KBM-7 (cell line): ENCODE data around the gene PDZRN3.

Experiments used
- DNase-seq: peaks from one replicate; pipeline ENCODE4 v3.0.0-alpha.2; 2015
- in situ Hi-C: fragments of 300-500 bp; cut with MboI; formaldehyde crosslinking; loops from 2 replicates; pipeline ENCODE4 v1.14.3; 2020; ENCODE audit warnings: low sequenced_read_pairs, low pct_unique_long_range_greater_than_20kb, mixed read lengths

The PDZRN3 gene

GRCh38 chr3:73536952-73537351 is 87.8 kb downstream of the PDZRN3 start:
- in situ Hi-C loops = no loop called here
- DNase-seq = no peak

GRCh38 chr3:73536336-73536895 is 88.3 kb downstream of the PDZRN3 start:
- in situ Hi-C loops = no loop called here

GRCh38 chr3:73535931-73536330 is 88.8 kb downstream of the PDZRN3 start:
- in situ Hi-C loops = no loop called here
- no peak for DNase-seq

More at GRCh38 chr3:73536336-73536895, 88.3 kb downstream of the PDZRN3 start:
- DNase-seq = no peak

GRCh38 chr3:73535137-73535536 is 89.6 kb downstream of the PDZRN3 start:
- in situ Hi-C loops = no loop called here
- DNase-seq = no peak

- DNase-seq = no peak
- in situ Hi-C loops = no loop called here
Measured at GRCh38 chr3:73530022-73530396, 94.7 kb downstream of the PDZRN3 start.

- in situ Hi-C loops = no loop called here
Measured at GRCh38 chr3:73529308-73530021, 95.3 kb downstream of the PDZRN3 start.

GRCh38 chr3:73525591-73525990 is 99.2 kb downstream of the PDZRN3 start:
- in situ Hi-C loops = no loop called here
- DNase-seq = no peak

More at GRCh38 chr3:73529308-73530021, 95.3 kb downstream of the PDZRN3 start:
- DNase-seq = no peak

GRCh38 chr3:73523661-73524060 is 101.1 kb downstream of the PDZRN3 start:
- in situ Hi-C loops = no loop called here
- no peak for DNase-seq

- in situ Hi-C loops = no loop called here
- no peak for DNase-seq
Measured at GRCh38 chr3:73521734-73522336, 102.9 kb downstream of the PDZRN3 start.

GRCh38 chr3:73520931-73521461 is 103.7 kb downstream of the PDZRN3 start:
- in situ Hi-C loops = no loop called here
- DNase-seq = no peak

GRCh38 chr3:73516631-73517030 is 108.1 kb downstream of the PDZRN3 start:
- in situ Hi-C loops = no loop called here
- DNase-seq = no peak

- in situ Hi-C loops = no loop called here
- DNase-seq = no peak
Measured at GRCh38 chr3:73513260-73513659, 111.5 kb downstream of the PDZRN3 start.

GRCh38 chr3:73511571-73512525 is 112.9 kb downstream of the PDZRN3 start:
- no peak for DNase-seq
- in situ Hi-C loops = no loop called here

GRCh38 chr3:73510784-73511183 is 114.0 kb downstream of the PDZRN3 start:
- no peak for DNase-seq
- in situ Hi-C loops = no loop called here

- no peak for DNase-seq
- in situ Hi-C loops = no loop called here
Measured at GRCh38 chr3:73510334-73510733, 114.4 kb downstream of the PDZRN3 start.

GRCh38 chr3:73509816-73510215 is 114.9 kb downstream of the PDZRN3 start:
- no peak for DNase-seq
- in situ Hi-C loops = no loop called here

- DNase-seq = no peak
- in situ Hi-C loops = no loop called here
Measured at GRCh38 chr3:73509066-73509465, 115.7 kb downstream of the PDZRN3 start.

- in situ Hi-C loops = no loop called here
- peak; percentile 37 for DNase-seq
Measured at GRCh38 chr3:73508330-73508954, 116.3 kb downstream of the PDZRN3 start.

- in situ Hi-C loops = no loop called here
Measured at GRCh38 chr3:73504852-73505251, 119.9 kb downstream of the PDZRN3 start.

More at GRCh38 chr3:73504852-73505251, 119.9 kb downstream of the PDZRN3 start:
- no peak for DNase-seq
